Sigmoid colon (tissue), 7 donors: ENCODE results near the gene NUP214. TPM values are rescaled to one million over a fixed set of nuclear protein-coding genes. Genes with fewer than 3 reads are reported as not detected.

Experiments
- DNase-seq: peaks from one replicate; pipeline ENCODE4 v3.0.0-alpha.2; 2019
- H3K27ac ChIP-seq, 4 donors: fragments of 200-600 bp; sonication (generic); one replicate each; pipeline ENCODE4 v1.5.1; 2016 to 2019; ENCODE audit warnings: mild to moderate bottlenecking in 1 of 4
- H3K27me3 ChIP-seq, 3 donors: fragments of 200-600 bp; sonication (generic); one replicate each; pipeline ENCODE4 v1.5.1; 2019; ENCODE audit warnings: mild to moderate bottlenecking in 1 of 3
- H3K36me3 ChIP-seq, 4 donors: fragments of 200-600 bp; sonication (generic); one replicate each; pipeline ENCODE4 v1.5.1; 2016 to 2019
- H3K4me1 ChIP-seq, 4 donors: fragments of 200-600 bp; sonication (generic); one replicate each; pipeline ENCODE4 v1.5.1; 2017 to 2019
- H3K4me3 ChIP-seq, 4 donors: fragments of 200-600 bp; sonication (generic); one replicate each; pipeline ENCODE4 v1.5.1; 2017 to 2019; ENCODE audit warnings: mild to moderate bottlenecking in 2 of 4, moderate library complexity in 1 of 4
- H3K9me3 ChIP-seq, 4 donors: fragments of 200-600 bp in 3 of 4; sonication (generic) in 3 of 4; one replicate each; pipeline versions ENCODE4 v1.5.1 to v1.6.1; 2013 to 2019
- EP300 ChIP-seq, 4 donors: sonication (generic); formaldehyde crosslinking; IDR thresholded peaks; one replicate each; pipeline ENCODE4 v1.6.1; 2017; ENCODE audit warnings: antibody characterized with exemption in 4 of 4
- POLR2A ChIP-seq, 2 donors: fragments of 450-650 bp; IDR thresholded peaks; one replicate each; pipeline ENCODE4 v1.6.1; 2016; ENCODE audit warnings: antibody characterized with exemption in 2 of 2, mild to moderate bottlenecking in 2 of 2, moderate library complexity in 2 of 2
- POLR2AphosphoS5 ChIP-seq, 4 donors: sonication (generic); formaldehyde crosslinking; IDR thresholded peaks; one replicate each; pipeline ENCODE4 v1.6.1; 2017; ENCODE audit warnings: antibody characterized with exemption in 4 of 4
- WGBS, 2 donors: extraction: QIAGEN DNeasy Blood & Tissue Kit; methylation state at CpG; one replicate each; pipeline ENCODE4 v1.1.7; 2013; 5-methylcytosine and 5-hydroxymethylcytosine counted together
- intact Hi-C: fragments of 100-400 bp; cut with DNase I; formaldehyde crosslinking; loops from one replicate; pipeline ENCODE4 v1.15.1; 2023
- polyA plus RNA-seq, 3 donors: library from polyadenylated mRNA; stranded (reverse); fragments of 200-250 nt; gene quantifications; one replicate each; pipeline ENCODE4 v1.2.3, GENCODE V29; 2013
- total RNA-seq, 4 donors: library from RNA; depleted of rRNA; stranded (reverse); fragments of >200 nt; gene quantifications; one replicate each; pipeline ENCODE4 v1.1.0, GENCODE V29; 2016
- TF ChIP-seq, protein P1 (sequence below), 4 experiments: fragments of 450-650 bp in 3 of 4; fragments of 200-600 bp in 1 of 4; IDR thresholded peaks; one replicate each; pipeline ENCODE4 v1.5.1; 2016 to 2019; ENCODE audit warnings: antibody characterized with exemption in 4 of 4, mild to moderate bottlenecking in 3 of 4, moderate library complexity in 2 of 4
- donor health status: healthy with polysubstance abuse.
- donor health status: Bipolar disorder and iron deficiency.
- donor health status: healthy.

Gene NUP214
- total and polyA plus RNA-seq, 7 donors = 9.2 to 87.5 (median 28.5) TPM

DNA sequence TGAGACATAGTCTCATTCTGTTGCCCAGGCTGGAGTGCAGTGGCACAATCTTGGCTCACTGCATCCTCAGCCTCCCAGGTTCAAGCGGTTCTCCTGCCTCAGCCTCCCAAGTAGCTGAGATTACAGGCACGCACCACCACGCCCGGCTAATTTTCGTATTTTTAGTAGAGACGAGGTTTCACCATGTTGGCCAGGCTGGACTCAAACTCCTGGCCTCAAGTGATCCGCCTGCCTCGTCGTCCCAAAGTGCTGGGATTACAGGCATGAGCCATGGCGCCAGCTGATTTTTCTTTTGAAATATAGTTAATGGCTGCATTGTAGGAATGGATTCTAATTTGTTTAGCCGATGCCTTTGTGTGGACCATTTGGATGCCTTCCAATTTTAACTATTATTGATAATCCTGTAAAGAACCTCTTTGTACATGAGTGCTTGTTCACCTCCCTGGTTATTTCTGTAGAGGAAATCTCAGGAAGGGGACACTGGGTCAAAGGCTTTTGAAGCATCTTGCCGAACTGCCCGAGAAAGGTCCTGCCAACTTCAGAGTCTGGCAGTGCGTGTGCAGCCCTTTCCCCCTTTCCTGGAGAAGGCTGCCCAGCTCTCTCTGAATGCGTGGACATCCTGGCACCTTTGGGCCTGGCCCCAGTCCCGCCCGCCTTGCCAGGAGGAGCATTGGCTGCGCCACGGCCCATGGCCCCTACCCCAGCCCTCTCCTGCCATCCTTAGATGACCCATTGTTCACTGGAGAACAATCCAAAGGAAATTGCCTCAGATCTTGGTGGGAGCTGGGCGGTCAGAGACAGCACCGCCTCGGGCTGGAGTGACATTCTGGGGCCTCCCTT, 8.9 kb upstream of the NUP214 start:
- 85 to 87% methylated on average over 22 of the region's 22 CpGs for WGBS, 2 donors
- no peak overlapping the region for H3K4me3 ChIP-seq

DNA sequence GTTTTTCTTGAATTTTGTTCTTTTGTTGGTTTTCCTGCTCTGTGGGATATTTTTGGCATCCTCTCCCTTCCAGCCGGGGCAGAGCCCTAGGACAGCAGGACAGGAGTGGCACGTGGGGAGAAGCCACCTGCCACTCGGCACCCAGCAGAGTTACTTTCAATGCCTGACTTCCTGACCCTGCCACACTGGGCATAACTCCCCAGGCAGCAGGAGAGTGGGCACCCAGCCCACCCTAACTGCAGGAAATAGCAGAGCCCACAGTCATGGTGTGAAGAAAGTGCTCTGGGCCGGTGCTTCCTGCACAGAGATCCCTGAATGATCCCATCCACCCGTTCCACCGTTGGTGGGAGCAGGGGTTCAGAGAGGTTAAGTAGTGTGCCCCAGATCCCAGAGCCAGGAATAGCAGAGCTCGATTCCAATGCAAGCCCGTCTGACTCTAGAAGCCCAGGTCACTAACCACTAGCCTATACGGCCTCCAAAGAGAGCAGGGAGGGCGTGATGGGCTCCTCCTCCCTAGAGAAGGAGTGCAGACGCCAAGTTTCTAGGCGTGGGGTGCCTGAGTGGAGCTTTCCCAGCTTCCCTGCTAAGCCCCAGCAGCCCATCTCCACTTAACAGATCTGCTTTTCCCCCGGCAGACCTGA, 8.1 kb upstream of the NUP214 start:
- Histone ChIP-seq H3K27ac (peak overlapping the region in 1 of 4 donors; percentile 27), H3K27me3 (no peaks in the 10 kb centered on the region), H3K36me3 (no peaks in the 10 kb centered on the region), H3K9me3 (no peaks in the 10 kb centered on the region), H3K4me3 (no peak overlapping the region), H3K4me1 (no peaks in the 10 kb centered on the region)
- TF ChIP-seq, protein P1, sequence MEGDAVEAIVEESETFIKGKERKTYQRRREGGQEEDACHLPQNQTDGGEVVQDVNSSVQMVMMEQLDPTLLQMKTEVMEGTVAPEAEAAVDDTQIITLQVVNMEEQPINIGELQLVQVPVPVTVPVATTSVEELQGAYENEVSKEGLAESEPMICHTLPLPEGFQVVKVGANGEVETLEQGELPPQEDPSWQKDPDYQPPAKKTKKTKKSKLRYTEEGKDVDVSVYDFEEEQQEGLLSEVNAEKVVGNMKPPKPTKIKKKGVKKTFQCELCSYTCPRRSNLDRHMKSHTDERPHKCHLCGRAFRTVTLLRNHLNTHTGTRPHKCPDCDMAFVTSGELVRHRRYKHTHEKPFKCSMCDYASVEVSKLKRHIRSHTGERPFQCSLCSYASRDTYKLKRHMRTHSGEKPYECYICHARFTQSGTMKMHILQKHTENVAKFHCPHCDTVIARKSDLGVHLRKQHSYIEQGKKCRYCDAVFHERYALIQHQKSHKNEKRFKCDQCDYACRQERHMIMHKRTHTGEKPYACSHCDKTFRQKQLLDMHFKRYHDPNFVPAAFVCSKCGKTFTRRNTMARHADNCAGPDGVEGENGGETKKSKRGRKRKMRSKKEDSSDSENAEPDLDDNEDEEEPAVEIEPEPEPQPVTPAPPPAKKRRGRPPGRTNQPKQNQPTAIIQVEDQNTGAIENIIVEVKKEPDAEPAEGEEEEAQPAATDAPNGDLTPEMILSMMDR (IDR thresholded peaks at IDR 0.05) = no peak
- no peak for TF ChIP-seq POLR2A (IDR thresholded peaks at IDR 0.05)
- TF ChIP-seq POLR2AphosphoS5 (IDR thresholded peaks at IDR 0.05) = no peak
- TF ChIP-seq EP300 (IDR thresholded peaks at IDR 0.05) = no peak
- intact Hi-C loops = no loop called here
- DNase-seq = peak; percentile 62
- 59 to 65% methylated on average over 13 of the region's 13 CpGs for WGBS, 2 donors

More for the DNA sequence above, 8.9 kb upstream of the NUP214 start:
- DNase-seq = peak; percentile 61
- Histone ChIP-seq H3K9me3 (no peaks in the 10 kb centered on the region), H3K4me1 (no peaks in the 10 kb centered on the region), H3K27me3 (no peaks in the 10 kb centered on the region), H3K36me3 (no peaks in the 10 kb centered on the region), H3K27ac (peak overlapping the region in 1 of 4 donors; percentile 27)
- intact Hi-C loops = no loop called here
- TF ChIP-seq POLR2AphosphoS5 (IDR thresholded peaks at IDR 0.05) (no peak), POLR2A (IDR thresholded peaks at IDR 0.05) (no peak), EP300 (IDR thresholded peaks at IDR 0.05) (no peak)
- TF ChIP-seq, protein P1 (IDR thresholded peaks at IDR 0.05) = no peak

DNA sequence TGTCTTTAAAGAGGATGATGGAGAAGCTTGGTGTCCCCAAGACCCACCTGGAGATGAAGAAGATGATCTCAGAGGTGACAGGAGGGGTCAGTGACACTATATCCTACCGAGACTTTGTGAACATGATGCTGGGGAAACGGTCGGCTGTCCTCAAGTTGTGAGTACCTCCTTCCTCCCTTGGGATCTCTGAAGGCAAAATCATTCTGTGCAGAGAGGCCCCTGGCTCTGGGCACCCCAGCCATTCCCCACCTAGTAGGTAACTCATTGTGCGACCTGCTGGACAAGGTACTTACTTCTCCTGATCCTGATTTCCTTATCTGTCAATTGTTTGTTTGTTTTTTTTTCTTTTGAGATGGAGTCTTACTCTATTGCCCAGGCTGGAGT, 7.6 kb upstream of the NUP214 start:
- Histone ChIP-seq H3K27me3 (no peaks in the 10 kb centered on the region), H3K27ac (peak overlapping the region in 1 of 4 donors; percentile 27), H3K9me3 (no peaks in the 10 kb centered on the region), H3K4me1 (no peaks in the 10 kb centered on the region), H3K4me3 (no peak overlapping the region), H3K36me3 (no peaks in the 10 kb centered on the region)
- no peak for TF ChIP-seq EP300 (IDR thresholded peaks at IDR 0.05)
- TF ChIP-seq POLR2AphosphoS5 (IDR thresholded peaks at IDR 0.05) = no peak
- TF ChIP-seq POLR2A (IDR thresholded peaks at IDR 0.05) = no peak
- TF ChIP-seq, protein P1 (IDR thresholded peaks at IDR 0.05) = no peak
- DNase-seq = peak; percentile 28
- intact Hi-C loops = no loop called here
- 68 to 77% methylated on average over 4 of the region's 4 CpGs for WGBS, 2 donors

DNA sequence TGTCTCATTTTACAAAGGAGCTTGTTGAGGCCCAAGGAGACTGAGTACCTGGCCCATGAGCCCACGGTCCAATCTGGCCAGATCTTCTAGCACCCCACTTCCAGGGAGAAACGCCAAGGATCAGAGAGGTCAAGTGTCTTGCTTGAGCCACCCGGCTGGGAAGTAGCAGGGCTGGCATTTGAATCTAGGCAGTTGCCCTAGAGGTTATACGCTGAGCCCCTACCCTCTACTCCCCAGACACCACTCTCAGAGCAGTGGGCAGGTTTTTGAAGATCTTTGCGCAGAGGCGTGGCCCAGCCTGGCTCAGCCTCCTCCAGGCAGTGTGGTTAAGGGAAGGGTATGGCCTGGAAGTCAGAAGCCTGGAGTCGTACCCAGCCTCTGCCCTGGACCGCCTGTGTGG, 5.8 kb upstream of the NUP214 start:
- no peak overlapping the region for H3K4me3 ChIP-seq
- peak; percentile 48 for DNase-seq
- no peak overlapping the region for H3K27ac ChIP-seq
- intact Hi-C loops = no loop called here
- H3K4me1 ChIP-seq = peaks cover 0 to 3% (median 3%) of the 10 kb centered on the region in 4 donors
- H3K27me3 ChIP-seq = no peaks in the 10 kb centered on the region
- no peaks in the 10 kb centered on the region for H3K36me3 ChIP-seq
- no peaks in the 10 kb centered on the region for H3K9me3 ChIP-seq
- 80 to 86% methylated on average over 8 of the region's 8 CpGs for WGBS, 2 donors
- TF ChIP-seq POLR2A (IDR thresholded peaks at IDR 0.05) (no peak), EP300 (IDR thresholded peaks at IDR 0.05) (no peak), POLR2AphosphoS5 (IDR thresholded peaks at IDR 0.05) (no peak)
- TF ChIP-seq, protein P1 (IDR thresholded peaks at IDR 0.05) = no peak
